HG03039 (cell line): ENCODE measurements around the gene CSAG3.

ENCODE experiments used
- ATAC-seq: cut with Tn5 transposase; IDR thresholded peaks from one replicate; pipeline ENCODE4 v1.9.1; 2021; ENCODE audit warnings: mild to moderate bottlenecking, moderate library complexity; ENCODE audit not compliant: unreplicated experiment

CSAG3 gene

GRCh38 chrX:152806035-152806434 is 47.0 kb downstream of the CSAG3 start:
- no peak for ATAC-seq
